Mesothelial cell of epicardium (in vitro differentiated cells): Measurements from ENCODE around the gene CD93. TPM values are rescaled to one million over a fixed set of nuclear protein-coding genes. Genes with fewer than 3 reads are reported as not detected.

Source experiments
- DNase-seq, 2 experiments: peaks; one replicate each; pipeline ENCODE4 v3.0.0; 2021; ENCODE audit warnings: low spot score in 2 of 2; ENCODE audit not compliant: unreplicated experiment in 2 of 2
- H3K27ac Mint-ChIP-seq: 2 replicates; pipeline ENCODE4 v1.8.0; 2021; ENCODE audit warnings: mixed read lengths
- H3K27me3 Mint-ChIP-seq: 2 replicates; pipeline ENCODE4 v1.8.0; 2021; ENCODE audit warnings: low read depth, mixed read lengths
- H3K36me3 Mint-ChIP-seq: 2 replicates; pipeline ENCODE4 v1.8.0; 2021; ENCODE audit warnings: mixed read lengths
- H3K4me1 Mint-ChIP-seq: 2 replicates; pipeline ENCODE4 v1.8.0; 2021; ENCODE audit warnings: mixed read lengths
- H3K4me3 Mint-ChIP-seq: 2 replicates; pipeline ENCODE4 v1.8.0; 2021; ENCODE audit warnings: mild to moderate bottlenecking, moderate library complexity, mixed read lengths
- H3K9me3 Mint-ChIP-seq: 2 replicates; pipeline ENCODE4 v1.8.0; 2021; ENCODE audit warnings: mixed read lengths
- total RNA-seq: library from RNA; stranded (reverse); gene quantifications from 3 replicates; pipeline ENCODE4 v1.2.1, GENCODE V29; 2021
- TF ChIP-seq, protein P1 (sequence below): fragments of 200-600 bp; sonication (generic); IDR thresholded peaks from one replicate; pipeline ENCODE4 v1.5.0; 2021; ENCODE audit warnings: antibody characterized with exemption; ENCODE audit not compliant: unreplicated experiment

The CD93 gene
- total RNA-seq, 1 donor from 2014 or later: 0.07 TPM

DNA sequence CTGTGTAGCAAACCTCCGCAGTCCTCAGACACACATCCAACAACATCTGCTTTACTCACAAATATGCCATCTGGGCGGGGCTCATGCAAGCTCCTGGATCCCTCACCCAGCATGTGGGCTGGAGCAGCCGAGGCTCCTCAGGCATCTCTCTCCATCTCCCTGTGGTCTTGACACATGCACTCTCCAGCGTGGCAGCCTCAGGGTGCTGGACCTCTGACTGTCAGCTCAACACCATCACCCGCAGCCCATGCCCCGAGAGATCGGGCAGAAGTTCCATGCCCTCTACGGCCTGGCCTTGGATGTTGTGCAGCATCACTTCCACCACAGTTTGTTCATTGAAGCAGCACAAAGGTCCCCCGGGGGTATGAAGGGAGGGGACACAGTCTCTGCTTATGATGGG, 32.6 kb upstream of the CD93 start:
- H3K27ac Mint-ChIP-seq: no peak overlapping the region
- H3K4me3 Mint-ChIP-seq: no peak overlapping the region
- peaks cover 44% of the 10 kb centered on the region for H3K27me3 Mint-ChIP-seq
- peaks cover 5% of the 10 kb centered on the region for H3K4me1 Mint-ChIP-seq
- no peak for DNase-seq
- TF ChIP-seq, protein P1, sequence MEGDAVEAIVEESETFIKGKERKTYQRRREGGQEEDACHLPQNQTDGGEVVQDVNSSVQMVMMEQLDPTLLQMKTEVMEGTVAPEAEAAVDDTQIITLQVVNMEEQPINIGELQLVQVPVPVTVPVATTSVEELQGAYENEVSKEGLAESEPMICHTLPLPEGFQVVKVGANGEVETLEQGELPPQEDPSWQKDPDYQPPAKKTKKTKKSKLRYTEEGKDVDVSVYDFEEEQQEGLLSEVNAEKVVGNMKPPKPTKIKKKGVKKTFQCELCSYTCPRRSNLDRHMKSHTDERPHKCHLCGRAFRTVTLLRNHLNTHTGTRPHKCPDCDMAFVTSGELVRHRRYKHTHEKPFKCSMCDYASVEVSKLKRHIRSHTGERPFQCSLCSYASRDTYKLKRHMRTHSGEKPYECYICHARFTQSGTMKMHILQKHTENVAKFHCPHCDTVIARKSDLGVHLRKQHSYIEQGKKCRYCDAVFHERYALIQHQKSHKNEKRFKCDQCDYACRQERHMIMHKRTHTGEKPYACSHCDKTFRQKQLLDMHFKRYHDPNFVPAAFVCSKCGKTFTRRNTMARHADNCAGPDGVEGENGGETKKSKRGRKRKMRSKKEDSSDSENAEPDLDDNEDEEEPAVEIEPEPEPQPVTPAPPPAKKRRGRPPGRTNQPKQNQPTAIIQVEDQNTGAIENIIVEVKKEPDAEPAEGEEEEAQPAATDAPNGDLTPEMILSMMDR: no peak
- no peaks in the 10 kb centered on the region for H3K9me3 Mint-ChIP-seq
- H3K36me3 Mint-ChIP-seq: no peaks in the 10 kb centered on the region

DNA sequence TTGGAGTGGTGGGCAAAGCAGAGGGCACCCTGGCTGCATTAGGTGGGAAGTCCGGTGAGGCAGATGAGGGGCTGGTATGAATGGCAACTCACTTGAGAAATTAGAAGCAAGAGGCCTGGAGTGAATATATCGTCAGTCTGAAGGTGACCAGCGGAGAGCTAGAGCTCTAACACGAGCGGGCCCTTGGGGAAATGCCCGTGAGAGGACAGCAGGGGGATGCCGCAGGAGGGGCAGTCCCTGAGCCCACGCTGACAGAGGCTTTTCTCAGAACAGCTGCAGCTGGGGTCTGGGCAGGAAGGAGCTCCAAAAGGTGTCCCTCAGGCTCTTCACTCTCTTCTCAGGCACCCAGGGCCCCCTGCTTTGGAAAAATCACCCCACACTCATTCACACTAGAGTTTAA, 32.0 kb upstream of the CD93 start:
- no peak overlapping the region for H3K27ac Mint-ChIP-seq
- peaks cover 40% of the 10 kb centered on the region for H3K27me3 Mint-ChIP-seq

DNA sequence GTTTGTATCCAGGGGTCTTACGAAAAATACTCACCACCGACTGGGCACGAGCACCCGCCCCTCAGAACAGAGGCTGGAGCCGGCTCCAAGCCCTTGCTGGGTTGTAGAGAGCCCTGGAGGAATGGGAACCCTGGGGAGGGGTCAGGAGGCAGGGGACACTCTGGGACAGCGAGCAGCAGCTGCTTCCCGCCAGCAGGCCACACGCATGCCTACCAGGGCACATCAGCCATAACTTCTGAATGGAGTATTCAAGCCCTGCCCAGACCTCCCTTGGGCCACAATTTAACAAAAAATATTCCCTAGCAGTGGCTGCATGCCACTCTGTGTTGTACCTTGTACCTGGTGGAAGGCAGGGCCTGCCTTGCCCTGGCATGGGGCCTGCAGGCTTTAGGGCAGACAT, 31.6 kb upstream of the CD93 start:
- TF ChIP-seq, protein P1: no peak

More for the DNA sequence above, 32.0 kb upstream of the CD93 start:
- H3K9me3 Mint-ChIP-seq: no peaks in the 10 kb centered on the region
- H3K36me3 Mint-ChIP-seq: no peaks in the 10 kb centered on the region
- no peak for DNase-seq
- H3K4me1 Mint-ChIP-seq: peaks cover 6% of the 10 kb centered on the region
- H3K4me3 Mint-ChIP-seq: no peak overlapping the region
- TF ChIP-seq, protein P1: no peak

DNA sequence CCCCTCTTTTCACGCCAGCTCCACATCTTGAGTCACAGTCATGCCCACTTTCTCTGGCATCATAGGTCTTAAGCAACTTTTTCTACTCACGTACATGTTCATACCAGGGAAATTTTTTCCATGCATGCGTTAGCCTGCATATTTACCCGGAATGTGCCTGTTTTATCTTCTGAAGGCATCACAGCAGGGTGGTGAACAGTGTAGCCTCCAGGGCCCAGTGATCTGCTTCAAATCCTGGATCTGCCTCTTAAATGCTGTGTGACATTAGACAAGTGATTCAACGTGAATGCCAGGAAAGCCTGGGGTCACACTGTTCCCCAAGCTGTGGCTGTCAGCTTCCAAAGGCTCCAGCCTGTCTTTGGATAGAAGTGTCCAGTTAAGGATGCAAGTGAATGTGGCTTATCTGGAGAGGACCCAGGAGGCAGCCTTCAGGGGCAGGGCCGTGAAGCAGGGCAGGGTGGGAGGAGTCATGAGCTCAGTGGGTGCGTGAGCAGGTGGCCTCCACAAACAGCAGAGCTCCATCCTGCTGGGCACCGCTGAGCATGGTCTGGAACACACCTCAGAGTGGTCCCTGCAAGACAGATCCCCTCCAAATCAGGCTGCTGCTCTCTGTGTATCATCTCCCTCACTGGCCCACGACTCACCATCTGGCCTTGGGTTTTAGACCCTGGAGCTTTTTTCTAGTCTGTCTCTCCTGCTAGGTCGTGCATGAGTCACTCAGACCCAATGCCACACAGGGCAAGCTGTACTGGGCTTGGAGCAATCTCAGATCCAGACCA, 30.4 kb upstream of the CD93 start:
- Mint-ChIP-seq H3K4me1 (peaks cover 6% of the 10 kb centered on the region), H3K9me3 (no peaks in the 10 kb centered on the region), H3K27ac (no peak overlapping the region), H3K27me3 (peaks cover 31% of the 10 kb centered on the region), H3K36me3 (no peaks in the 10 kb centered on the region), H3K4me3 (no peak overlapping the region)
- TF ChIP-seq, protein P1: no peak
- DNase-seq: no peak

More for the DNA sequence above, 31.6 kb upstream of the CD93 start:
- Mint-ChIP-seq H3K27ac (no peak overlapping the region), H3K36me3 (no peaks in the 10 kb centered on the region), H3K27me3 (peaks cover 37% of the 10 kb centered on the region), H3K4me1 (peaks cover 6% of the 10 kb centered on the region), H3K4me3 (no peak overlapping the region), H3K9me3 (no peaks in the 10 kb centered on the region)
- no peak for DNase-seq

DNA sequence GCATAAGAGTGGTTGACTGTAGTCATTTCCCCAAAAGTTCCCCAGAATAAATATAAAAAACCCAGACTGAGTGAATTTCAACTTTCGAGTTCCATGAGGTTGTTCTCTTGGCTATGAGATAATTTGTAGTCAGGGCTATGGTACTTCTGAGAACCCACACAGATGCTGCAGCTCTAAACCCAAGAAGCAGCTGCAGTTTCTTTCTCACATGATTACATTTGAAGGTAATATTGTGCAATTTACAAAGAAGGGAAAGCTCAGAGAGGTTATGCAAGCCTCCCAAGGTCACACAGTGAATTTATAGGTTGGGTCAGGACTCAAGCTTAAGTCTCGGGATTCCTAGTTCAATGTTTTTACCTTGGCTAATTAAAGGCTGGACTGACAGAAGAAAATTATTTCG, 29.7 kb upstream of the CD93 start:
- DNase-seq: no peak
- Mint-ChIP-seq H3K27ac (no peak overlapping the region), H3K36me3 (no peaks in the 10 kb centered on the region), H3K27me3 (peaks cover 26% of the 10 kb centered on the region), H3K4me1 (peaks cover 6% of the 10 kb centered on the region), H3K4me3 (no peak overlapping the region), H3K9me3 (no peaks in the 10 kb centered on the region)
- TF ChIP-seq, protein P1: no peak
